DMS153 treated with DMSO at 0.1 percent for 48 hours (cell line): ENCODE measurements around the gene ZBTB42.

Experiments
- DNase-seq: peaks from one replicate; lab custom pipeline; 2025; ENCODE audit not compliant: unreplicated experiment; lab: John Stamatoyannopoulos, UW

The ZBTB42 gene

DNA sequence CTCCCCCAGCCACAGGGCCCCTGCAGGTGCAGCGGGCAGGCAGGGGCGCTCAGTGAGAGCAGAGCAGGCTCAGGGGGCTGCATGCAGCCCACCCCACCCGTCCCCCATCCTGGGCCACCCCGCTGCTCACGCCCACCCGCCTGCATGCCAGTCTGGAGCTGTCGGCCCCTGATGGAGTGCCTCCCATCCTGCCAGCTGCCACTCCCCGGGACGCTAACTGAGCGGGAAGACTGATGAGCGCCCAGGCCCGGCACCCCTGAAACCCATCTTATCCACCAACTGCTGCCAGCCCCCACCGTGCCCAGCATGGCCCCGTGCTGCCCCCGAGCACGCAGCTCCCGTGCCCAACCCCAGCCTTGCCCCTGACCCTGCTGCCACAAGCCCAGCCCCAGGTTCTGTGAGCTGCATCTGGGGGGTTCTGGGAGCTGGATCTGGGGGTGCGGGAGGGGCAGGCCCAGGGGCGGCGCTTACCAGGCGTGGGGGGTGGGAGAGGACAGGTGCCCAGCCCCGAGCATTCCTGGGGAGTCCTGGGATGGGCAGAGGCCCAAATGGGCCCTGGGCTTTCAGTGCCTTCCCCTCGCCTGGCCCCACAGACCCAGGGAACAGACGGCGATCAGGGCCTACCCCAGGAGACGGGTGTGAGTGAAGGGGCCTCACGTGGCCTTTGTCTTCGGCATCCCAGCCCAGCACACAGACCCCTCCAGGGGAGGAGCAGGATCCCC lies 18.7 kb upstream of the ZBTB42 start:
- DNase-seq, result no peak

DNA sequence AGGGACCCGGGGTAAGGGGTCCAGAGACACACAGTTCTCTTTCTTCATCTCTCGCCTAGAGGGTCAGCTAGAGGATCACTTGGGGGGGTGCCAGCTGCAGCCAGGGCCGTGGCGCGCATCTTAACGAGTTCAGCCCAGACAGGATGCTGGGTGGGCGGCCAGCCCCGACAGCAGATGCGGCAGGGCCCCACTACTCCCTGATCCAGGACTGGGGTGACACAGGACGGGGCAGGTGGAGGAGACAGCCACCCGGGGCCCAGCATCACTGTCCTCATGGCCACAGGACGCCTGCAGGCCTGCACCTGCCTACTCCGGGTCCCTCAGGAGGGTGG lies 18.1 kb upstream of the ZBTB42 start:
- DNase-seq, result no peak

DNA sequence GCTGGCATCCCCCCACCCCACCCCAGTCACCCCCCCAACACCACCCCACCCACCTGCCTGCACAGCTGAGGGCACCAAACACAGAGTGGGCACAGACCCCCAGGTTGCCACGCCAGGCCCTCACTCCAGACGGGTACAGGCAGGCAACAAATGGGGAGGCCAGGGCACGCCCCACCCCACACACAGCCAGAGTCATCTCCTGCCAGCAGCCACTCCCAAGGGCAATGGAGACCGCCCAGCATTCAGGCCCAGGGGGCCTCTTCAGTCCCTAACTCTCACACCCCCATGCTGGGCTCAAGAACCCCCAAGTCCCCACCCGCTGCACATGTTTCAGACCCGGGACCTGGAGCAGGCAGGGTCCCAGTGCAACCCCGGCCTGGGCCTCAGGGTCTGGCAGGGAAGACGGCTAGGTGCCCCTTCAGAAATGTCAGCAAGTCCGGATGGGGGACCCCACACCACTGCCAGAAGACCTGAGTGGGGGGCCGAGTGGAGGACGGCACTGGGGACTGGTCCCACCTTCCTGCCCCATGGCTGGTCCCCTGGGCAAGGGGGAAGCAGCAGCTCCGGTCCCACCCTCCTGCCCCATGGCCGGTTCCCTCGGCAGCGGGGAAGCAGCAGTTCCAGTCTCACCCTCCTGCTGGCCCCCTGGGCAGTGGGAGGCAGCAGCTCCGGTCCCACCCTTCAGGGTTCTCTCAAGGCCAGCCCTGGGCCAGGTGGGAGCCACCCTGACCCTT lies 17.2 kb upstream of the ZBTB42 start:
- no peak for DNase-seq

DNA sequence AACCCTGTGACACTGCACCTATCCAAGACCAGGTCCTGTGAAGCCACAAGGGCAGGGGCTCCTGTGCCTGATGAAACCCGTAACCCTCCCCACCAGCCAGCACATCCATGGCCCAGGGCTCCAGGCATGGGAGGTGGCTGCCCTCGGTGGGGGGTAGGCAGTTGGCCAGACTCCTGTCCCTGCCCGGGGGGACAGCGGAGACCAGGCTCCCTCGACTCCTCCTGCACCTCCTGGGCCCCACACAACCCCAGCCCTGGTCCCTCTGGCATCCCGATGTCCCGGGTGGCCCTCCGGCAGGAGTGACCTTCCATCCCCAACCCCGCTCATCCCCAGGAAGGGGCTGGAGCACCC lies 16.7 kb upstream of the ZBTB42 start:
- DNase-seq, result no peak

DNA sequence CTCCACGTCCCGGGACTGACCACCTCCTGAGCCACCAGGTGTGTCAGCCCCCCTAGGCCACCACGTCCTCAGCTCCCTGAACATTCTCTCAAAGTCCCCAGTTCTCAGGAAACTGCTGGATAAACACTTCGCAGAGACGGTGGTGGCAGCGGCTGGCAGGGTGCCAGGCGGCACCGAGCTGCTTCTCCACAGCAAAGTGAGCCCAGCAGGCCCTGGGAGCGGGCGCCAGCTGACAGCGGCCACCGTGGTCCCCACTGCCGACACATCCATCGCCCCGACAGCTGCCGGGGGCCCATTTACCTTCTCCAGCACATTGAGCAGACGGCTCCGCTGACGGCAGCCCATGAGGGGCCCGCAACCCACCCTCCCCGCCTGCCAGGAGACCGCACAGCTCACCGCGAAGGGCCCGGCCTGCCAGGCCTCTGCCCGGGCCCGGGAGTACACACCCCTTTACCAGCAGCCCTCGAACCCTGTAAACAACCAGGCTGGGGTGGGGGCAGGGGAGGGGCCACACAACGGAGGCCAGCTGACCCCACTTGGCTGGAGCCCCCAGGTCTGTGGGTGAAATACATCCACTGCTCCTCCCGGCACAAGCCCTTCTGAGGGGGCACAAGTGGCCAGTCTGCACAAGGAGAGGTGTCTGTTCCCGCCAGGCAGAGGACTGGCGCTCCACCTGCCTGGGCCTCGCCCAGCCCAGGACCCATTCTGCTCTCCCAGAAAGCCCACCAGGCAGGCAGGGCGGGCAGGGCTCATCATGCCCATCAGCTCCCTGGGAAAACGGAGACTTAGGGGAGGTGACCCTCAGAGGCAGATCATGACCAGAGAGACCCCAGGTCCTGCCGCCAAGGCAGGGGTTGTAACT lies 15.8 kb upstream of the ZBTB42 start:
- no peak for DNase-seq

DNA sequence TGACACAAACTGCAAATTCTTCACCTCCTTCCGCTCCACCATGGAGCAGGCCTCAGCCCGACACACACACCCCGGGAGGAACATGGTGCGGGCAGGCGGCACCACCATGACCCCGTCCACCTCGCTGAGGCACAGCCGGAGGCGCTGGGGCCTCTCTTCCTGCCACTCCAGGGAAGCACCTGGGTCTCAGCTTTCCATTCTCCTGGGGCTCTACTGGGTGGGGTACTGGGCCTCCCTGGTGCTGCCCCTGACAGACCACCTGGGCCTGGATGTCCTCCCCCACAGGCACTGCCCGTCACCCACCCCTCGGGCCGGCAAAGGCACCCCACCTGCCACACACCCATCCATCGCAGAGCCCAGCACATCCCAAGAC lies 15.2 kb upstream of the ZBTB42 start:
- no peak for DNase-seq

DNA sequence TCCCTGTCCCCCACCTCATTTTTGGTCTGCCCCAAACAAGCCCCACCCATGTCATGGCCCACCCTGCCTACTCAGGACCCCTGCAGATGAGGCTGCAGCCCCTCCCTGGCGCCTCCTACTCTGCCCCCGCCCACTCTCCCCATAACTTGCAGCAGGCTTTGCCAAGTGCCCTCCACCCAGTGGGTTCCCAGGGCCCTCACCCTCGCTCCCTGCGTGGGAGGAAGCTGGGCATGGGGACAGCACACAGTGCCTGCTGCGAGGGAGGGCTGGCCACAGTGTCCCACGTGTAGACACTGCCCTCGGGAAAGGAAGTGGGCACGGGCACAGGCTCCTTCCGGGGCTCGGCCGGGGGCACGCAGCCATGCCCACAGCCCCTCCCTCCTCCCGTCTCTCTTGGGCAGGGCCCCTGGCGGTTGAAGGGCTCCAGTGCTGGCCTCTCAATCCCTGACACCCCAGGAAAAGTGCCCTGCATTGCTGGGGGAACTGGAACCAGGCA lies 14.8 kb upstream of the ZBTB42 start:
- no peak for DNase-seq

DNA sequence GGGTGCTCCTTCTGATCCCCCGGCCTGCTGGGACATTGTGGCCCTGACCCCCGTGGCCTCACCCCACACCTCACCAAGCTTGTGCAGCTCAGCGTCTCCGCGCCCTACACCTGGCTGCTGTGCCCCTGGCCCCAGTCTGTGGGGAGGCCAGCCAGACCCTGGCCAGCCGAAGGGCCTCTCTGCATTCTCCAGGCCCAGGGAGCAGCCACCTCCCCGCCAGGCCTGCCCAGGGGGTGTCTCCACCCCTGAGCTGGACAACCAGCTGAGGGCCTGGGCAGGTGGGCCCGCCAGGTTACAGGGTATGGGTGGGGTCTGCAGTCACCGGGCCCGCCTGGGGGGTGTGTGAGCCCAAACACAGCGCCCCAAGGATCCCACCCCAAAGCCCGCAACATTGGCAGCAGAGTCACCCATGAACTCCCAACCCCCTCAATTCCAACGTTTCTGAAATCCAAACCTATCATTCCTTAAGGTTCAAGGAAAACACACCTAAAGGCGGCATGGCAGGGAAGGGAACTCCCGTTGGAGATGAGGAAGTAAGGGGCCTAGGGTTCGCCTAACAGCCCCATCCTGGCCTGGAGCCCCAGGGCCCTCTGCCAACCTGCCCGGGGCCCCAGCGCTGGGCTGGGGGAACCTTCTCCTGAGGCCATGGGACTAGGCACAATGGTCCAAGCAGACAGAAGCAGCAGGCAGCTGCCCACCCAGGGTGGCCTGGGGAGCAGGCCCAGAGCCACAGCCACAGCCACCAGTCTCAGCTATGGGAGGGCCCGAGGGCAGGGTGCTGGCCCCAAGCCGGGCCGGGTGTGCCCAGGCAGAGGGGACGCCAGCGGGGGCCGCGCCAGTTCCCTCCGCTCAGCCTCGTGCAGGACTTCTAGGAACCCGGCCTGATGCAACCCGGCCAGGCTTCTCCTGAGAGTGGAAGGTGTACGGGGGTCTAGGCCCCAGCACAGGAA lies 13.9 kb upstream of the ZBTB42 start:
- DNase-seq, result no peak

DNA sequence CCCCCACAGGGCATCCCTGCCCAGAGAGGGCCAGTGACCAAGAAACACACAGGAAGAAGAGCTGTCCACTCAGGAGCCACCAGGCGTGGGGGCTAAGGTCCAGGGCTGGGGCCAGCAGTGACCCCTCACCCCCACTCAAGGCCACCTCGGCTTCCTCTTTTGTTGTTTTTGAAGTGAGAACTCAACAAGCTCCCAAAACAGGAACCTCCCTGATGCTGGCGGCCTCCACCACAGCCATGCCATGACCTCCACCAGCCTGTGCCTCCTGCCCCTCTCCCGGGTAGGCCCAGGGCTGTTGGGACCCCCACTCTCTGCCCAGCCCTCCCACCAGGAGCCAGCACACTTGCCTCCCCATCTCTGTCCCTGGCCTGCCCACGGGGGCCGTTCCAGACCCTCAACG lies 13.2 kb upstream of the ZBTB42 start:
- DNase-seq, result no peak

DNA sequence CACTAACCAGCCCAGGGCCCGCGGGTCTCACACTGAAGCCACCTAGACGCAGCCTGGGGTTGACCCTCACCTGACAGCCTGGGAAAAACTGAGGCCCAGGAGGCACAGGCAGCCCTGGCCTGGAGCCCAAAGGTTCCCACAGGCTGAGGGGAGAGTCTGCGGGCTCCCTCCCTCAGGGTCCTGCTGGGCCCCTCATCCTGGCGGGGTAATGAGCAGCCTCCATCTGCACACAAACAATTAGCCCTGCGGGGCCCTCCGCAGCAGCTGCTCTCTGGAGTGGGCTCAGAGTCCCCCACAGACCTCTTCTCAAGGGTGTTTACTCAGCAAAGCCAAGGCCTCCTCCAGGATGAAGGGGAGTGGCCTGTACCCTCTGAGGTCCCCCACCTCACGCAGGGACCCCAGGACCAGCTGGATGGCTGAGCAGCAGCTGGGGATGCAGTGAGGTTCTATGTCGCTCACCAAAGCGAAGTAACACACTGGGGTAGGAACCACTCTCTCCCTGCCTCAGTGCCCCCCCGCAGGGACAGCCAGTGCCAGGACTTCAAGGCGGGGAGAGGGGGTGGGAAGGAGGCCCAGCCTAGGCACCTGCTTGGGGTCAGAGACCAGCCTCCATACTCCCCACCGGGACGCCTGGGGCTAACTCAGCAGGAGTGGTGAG lies 12.6 kb upstream of the ZBTB42 start:
- no peak for DNase-seq

DNA sequence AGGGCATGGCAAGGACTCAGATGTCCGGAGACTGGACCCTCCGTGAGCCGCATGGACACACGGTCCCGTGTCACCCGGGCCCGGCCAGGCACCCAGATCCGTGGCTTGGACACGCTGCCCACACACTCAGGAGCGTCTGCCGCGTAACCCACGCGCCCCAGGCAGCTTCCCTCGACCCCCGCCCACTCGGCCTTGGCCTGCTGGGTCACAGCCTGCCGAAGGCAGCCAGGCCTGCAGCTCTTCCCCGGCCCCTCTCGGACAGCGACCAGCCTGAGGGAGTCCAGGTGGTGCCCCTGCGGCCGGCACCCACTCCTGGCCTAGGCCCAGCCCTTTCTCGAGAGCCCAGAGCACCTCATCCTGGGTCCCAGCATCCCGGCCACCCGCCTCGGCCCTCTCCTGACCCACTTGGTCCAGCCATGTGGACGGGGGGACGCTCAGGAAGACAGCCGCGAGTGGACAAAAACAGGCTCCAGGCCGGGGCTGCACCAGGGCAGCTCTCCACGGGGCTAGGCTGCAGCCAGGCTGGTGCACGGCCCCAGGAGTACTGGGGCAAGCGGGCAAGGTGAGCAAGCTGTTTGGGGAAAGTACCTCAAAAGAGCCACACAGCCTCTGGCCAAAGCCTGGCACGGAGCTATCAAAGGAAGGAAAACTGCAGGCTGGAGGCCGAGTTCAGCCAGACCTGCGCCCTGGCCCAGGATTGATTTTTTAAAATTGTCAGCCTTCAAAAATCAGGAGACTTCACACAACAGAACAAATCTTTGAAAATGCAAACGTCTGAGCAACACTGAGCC lies 11.8 kb upstream of the ZBTB42 start:
- no peak for DNase-seq

DNA sequence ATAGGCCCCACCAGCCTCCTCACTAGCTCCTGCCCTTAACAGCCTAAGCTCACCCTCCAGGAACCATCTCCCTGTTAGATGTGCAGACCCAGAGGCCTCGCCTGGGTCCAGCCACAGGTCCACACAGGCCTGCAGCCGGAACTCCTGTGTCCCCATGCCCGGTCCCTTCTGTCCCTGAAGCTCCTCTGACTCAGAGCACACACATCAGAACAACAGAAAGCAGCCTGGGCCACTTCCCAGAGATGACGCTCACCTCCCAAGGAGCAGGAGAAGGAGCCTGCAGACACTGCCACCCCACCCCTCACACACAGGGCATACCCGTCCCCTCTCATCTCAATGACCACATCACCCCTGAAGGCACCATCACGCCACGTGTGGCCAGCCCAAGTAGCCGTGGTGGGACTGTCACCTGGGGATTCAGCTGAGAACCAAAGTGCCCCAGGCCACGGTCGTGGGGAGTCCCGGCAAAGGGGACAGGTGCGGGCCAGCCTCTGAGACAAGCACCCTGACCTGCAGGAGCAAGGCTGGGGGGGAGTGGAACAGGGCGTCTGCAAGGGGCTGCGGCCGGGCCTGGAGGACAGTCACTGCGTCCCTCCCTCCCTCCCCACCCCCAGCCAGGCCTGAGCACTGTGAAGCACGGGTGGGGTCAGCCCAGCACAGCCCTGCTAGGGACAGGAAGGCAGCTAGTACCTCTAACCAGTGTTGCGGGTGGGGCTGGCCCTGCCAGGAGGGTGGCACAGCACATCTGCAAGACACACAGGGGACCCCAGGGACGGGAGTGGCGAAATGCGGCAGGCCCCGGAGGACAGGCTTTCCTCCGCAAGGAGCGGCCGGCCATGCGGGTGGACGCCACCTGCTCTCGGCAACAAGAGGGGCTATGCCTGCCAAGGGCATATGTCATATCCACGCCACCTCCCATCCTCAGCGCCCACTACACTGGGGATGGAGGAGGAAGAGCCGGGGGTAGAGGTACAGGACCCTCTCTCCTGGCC lies 10.9 kb upstream of the ZBTB42 start:
- DNase-seq, result no peak

DNA sequence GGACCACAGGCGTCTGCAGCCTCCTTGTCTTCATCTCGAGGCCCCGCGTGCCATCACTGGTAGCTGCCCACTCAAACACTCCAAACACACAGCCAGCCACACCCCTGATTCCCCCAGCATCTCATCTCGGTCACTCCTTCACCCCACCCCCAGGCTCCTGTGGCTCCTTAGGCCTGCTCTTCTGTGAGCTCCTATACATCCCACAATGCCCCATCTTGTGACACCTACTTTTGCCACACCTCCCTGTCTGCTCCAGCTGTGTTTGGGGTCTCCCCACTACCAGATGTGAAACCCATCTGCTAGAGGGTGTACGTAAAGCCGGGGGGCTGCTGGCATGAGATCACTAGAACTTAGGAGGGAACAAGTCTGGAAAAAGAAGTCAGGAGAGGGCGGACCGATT lies 9.5 kb upstream of the ZBTB42 start:
- no peak for DNase-seq

DNA sequence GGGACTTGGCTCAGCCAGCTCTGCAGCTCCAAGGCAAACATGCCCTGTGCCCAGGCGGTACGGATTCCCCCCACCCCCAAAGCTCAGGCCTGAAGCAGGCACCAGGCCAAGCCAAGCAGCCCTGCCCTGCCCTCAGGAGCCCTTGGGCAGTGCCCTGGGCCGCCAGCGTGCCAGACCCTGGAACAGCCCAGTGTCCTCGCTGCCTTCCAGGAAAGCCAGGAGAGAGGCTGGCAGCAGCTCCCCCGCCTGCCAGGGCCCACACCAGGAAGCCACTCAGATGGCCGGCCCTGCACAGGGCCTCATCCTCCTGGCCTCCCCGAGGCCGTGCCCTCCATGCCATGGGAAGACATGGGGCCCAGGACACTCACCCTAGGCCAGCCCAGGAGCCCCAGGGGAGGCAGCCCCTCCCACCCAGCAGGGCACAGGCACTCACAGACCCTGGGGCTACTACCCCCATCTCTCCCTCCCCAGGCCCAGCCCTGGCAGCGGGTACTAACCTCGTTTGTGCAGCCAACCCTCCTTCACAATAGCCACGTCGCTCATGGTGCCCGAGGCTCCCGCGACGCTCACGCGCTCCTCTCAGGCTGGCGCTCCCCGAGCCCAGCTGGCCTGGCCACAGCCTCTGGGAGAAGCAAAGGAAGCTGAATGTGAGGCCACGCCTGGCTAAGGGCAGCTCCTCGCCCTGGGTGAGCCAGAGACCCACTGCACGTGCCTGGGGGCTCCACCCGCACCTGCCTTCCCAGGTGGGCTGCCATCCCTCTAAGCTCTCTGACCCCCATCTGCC lies 8.6 kb upstream of the ZBTB42 start:
- DNase-seq, result no peak

DNA sequence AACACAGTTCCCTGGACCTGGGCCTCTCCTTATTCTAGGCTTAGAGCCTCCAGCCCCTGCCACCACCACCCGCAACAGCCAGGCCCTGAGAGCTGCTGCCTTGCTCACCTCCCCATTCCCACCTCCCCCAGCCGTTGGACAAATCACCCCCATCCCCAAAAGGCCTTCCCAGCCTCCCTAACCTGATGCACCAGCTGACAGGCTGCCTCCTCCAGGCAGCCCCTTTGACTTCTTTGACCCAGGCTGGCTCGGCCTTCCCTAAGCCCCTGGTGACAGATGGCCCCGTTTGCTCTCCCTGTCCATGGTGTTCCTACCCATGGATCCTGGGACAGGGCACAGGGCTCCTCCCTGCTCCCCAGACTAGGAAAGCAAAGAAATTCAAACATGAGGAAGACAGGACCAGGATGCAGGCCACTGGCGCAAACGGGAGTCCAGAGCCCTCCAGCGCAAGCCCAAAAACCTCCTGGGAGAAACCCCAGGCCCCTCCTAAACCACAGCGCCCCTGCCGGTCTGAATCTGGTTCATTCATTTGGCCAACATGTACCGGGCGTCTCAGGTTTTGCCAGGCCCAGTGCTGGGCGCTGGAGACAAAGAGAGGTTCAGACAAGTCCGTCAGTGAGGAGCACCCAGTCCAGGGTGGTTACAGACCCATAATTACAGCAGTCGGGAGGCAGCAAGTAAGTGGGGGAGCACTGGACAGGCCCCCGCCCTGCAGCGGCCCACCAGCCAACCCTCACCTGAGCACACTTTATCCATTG lies 7.8 kb upstream of the ZBTB42 start:
- no peak for DNase-seq

DNA sequence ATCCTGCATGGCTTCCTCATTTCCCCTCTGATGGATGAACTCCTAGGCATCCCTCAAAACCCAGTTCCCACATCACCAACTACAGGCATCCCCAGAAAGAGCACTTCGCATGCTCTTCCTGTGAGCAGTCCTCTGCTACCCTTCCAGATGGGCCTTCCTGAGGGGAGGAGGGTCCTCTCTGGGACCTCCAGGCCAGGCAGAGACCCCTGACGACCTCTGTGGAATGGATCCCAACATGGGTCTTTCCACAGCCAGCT lies 7.3 kb upstream of the ZBTB42 start:
- DNase-seq, result no peak

DNA sequence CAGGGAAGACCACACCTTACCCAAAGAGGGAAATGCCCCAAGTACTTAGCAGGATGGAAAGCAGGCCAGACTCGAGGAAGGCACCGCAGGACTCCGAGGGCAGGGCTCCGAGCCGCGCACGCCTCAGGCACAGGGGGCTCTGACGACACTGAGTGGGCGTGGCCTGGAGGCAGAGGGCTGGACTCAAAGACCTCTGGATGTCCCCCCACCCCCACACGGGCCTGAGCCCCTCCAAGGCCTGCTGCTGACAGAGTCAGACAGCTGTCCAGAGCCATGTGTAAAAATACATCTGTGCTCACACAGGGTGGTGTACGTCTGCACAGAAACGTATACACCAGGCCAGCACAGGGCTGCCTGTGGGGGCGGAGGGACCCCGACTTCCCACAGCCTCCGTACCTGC lies 6.8 kb upstream of the ZBTB42 start:
- DNase-seq, result no peak
